Measurements from ENCODE around the gene MRTFA. TPM values are rescaled to one million over a fixed set of nuclear protein-coding genes. Genes with fewer than 3 reads are reported as not detected.

The MRTFA gene
- total and polyA plus RNA-seq, 9 of the 15 experiments (the other 6 are each of a cell fraction or from before 2014, with no cell fraction given) = 0.84 to 21.1 (median 3.7) TPM

GRCh38 chr22:40651563-40652501 lies 15.3 kb upstream of the MRTFA start (continued):
- TF ChIP-seq JUND (IDR thresholded peaks at IDR 0.05; ENCODE audit: borderline replicate concordance, low read depth, low read length) = peak; percentile 87
- peak; percentile 73; the same call in 2 of the 3 replicates for TF ChIP-seq JUND (tag; IDR thresholded peaks at IDR 0.05; ENCODE audit: borderline replicate concordance, low read depth, low read length)
- peak; percentile 89 for TF ChIP-seq L3MBTL2 (IDR thresholded peaks at IDR 0.05)
- no peak; the same call in 1 of the 2 replicates for TF ChIP-seq FOXJ2 (tag; IDR thresholded peaks at IDR 0.05)
- no peak for TF ChIP-seq TAF15 (IDR thresholded peaks at IDR 0.05; ENCODE audit: low read depth, low read length)
- peak; percentile 98 for TF ChIP-seq PHF8 (IDR thresholded peaks at IDR 0.05; ENCODE audit: borderline replicate concordance, low read length)
- TF ChIP-seq, protein P1, sequence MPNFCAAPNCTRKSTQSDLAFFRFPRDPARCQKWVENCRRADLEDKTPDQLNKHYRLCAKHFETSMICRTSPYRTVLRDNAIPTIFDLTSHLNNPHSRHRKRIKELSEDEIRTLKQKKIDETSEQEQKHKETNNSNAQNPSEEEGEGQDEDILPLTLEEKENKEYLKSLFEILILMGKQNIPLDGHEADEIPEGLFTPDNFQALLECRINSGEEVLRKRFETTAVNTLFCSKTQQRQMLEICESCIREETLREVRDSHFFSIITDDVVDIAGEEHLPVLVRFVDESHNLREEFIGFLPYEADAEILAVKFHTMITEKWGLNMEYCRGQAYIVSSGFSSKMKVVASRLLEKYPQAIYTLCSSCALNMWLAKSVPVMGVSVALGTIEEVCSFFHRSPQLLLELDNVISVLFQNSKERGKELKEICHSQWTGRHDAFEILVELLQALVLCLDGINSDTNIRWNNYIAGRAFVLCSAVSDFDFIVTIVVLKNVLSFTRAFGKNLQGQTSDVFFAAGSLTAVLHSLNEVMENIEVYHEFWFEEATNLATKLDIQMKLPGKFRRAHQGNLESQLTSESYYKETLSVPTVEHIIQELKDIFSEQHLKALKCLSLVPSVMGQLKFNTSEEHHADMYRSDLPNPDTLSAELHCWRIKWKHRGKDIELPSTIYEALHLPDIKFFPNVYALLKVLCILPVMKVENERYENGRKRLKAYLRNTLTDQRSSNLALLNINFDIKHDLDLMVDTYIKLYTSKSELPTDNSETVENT (CRISPR knock-in tag; IDR thresholded peaks at IDR 0.05) = 0 out of 2 replicates have a peak, but pooled peaks have one; percentile 13
- TF ChIP-seq ZNF655 (CRISPR knock-in tag; IDR thresholded peaks at IDR 0.05) = no peak
- no peak for TF ChIP-seq CREBBP (IDR thresholded peaks at IDR 0.05; ENCODE audit: low read depth, low read length)
- no peak for TF ChIP-seq KLF10 (CRISPR knock-in tag; IDR thresholded peaks at IDR 0.05)
- TF ChIP-seq, protein P2, sequence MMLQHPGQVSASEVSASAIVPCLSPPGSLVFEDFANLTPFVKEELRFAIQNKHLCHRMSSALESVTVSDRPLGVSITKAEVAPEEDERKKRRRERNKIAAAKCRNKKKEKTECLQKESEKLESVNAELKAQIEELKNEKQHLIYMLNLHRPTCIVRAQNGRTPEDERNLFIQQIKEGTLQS (IDR thresholded peaks at IDR 0.05) = peak; percentile 89
- TF ChIP-seq, protein P2 (CRISPR knock-in tag; conservative IDR thresholded peaks at IDR 0.05) = no peak; the same call in 1 of the 2 replicates
- peak; percentile 65 for TF ChIP-seq NFYB (IDR thresholded peaks at IDR 0.05; ENCODE audit: extremely low read depth, insufficient read length)
- peak; percentile 47 for TF ChIP-seq MAFK (IDR thresholded peaks at IDR 0.05; ENCODE audit: low read length)
- no peak for TF ChIP-seq HIVEP1 (CRISPR knock-in tag; IDR thresholded peaks at IDR 0.05)
- no peak for TF ChIP-seq HBP1 (CRISPR knock-in tag; IDR thresholded peaks at IDR 0.05)
- peak; percentile 97 for TF ChIP-seq SUPT5H (IDR thresholded peaks at IDR 0.05)
- TF ChIP-seq, protein P3, sequence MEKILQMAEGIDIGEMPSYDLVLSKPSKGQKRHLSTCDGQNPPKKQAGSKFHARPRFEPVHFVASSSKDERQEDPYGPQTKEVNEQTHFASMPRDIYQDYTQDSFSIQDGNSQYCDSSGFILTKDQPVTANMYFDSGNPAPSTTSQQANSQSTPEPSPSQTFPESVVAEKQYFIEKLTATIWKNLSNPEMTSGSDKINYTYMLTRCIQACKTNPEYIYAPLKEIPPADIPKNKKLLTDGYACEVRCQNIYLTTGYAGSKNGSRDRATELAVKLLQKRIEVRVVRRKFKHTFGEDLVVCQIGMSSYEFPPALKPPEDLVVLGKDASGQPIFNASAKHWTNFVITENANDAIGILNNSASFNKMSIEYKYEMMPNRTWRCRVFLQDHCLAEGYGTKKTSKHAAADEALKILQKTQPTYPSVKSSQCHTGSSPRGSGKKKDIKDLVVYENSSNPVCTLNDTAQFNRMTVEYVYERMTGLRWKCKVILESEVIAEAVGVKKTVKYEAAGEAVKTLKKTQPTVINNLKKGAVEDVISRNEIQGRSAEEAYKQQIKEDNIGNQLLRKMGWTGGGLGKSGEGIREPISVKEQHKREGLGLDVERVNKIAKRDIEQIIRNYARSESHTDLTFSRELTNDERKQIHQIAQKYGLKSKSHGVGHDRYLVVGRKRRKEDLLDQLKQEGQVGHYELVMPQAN (IDR thresholded peaks at IDR 0.05; ENCODE audit: borderline replicate concordance) = peak; percentile 74; the same call in 1 of the 2 replicates
- TF ChIP-seq GABPB1 (CRISPR knock-in tag; IDR thresholded peaks at IDR 0.05) = peak; percentile 68
- TF ChIP-seq SP1 (CRISPR knock-in tag; IDR thresholded peaks at IDR 0.05) = peak; percentile 58
